ENCODE results near the gene PCSK2. TPM values are rescaled to one million over a fixed set of nuclear protein-coding genes. Genes with fewer than 3 reads are reported as not detected.

Gene PCSK2
- total RNA-seq, 2 experiments from 2014 or later, result not detected

DNA sequence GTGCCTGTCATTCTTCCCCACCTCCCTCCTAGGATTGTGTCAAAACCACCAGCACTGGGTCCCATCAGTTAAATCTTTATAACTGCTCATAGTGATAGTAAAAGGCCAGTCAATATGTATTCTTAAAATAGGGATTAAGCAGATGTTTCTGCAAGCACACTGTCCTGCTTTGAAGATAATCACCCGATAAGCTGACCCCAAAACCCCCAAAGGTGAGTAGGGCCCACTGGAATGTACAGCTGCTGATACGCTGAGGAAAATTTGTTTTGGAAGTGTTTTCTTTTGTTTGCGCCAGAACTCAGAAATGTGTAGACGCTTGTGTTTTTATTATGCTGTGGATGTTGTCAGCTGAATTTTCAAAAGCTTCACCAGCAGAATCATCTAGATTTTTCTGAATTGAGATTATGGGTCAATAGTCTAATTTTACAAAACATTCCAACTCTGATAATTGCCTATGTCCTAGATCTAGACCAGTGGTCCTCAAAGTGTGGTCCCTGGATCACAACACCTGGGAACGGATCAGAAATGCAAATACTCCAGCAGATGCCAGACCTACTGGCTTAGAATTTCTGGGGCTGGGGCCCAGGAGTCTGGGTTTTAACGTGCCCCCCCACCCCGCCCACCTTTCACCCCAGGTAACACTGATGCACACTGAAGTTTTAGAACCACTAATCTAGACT lies 292.9 kb downstream of the PCSK2 start:
- ChIA-PET CTCF (ENCODE audit: unreplicated experiment) (no interaction called here), POLR2A (no interaction called here)
- Histone ChIP-seq H3K9me3 (ENCODE audit: low read length) (no peaks in the 10 kb centered on the region), H3K36me3 (ENCODE audit: insufficient read depth, low read length) (no peaks in the 10 kb centered on the region), H3K79me2 (ENCODE audit: insufficient read depth, low read depth, low read length) (no peaks in the 10 kb centered on the region), H3K4me3 (ENCODE audit: low read depth, low read length, poor library complexity, severe bottlenecking) (no peak overlapping the region), H3K9me2 (ENCODE audit: insufficient read depth, low read length) (no peaks in the 10 kb centered on the region), H4K20me1 (ENCODE audit: insufficient read depth, low read length) (no peaks in the 10 kb centered on the region), H3K27ac (ENCODE audit: low read depth, low read length, poor library complexity, severe bottlenecking) (no peak overlapping the region), H2AFZ (ENCODE audit: low read length) (no peak overlapping the region), H3K4me2 (ENCODE audit: low read length) (no peak overlapping the region), H3K4me1 (ENCODE audit: insufficient read depth, low read length, poor library complexity, severe bottlenecking) (no peaks in the 10 kb centered on the region)
- BruUV-seq (replicated peaks), result no TSS peak
- TF ChIP-seq, protein P1, sequence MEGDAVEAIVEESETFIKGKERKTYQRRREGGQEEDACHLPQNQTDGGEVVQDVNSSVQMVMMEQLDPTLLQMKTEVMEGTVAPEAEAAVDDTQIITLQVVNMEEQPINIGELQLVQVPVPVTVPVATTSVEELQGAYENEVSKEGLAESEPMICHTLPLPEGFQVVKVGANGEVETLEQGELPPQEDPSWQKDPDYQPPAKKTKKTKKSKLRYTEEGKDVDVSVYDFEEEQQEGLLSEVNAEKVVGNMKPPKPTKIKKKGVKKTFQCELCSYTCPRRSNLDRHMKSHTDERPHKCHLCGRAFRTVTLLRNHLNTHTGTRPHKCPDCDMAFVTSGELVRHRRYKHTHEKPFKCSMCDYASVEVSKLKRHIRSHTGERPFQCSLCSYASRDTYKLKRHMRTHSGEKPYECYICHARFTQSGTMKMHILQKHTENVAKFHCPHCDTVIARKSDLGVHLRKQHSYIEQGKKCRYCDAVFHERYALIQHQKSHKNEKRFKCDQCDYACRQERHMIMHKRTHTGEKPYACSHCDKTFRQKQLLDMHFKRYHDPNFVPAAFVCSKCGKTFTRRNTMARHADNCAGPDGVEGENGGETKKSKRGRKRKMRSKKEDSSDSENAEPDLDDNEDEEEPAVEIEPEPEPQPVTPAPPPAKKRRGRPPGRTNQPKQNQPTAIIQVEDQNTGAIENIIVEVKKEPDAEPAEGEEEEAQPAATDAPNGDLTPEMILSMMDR (conservative IDR thresholded peaks at IDR 0.05; ENCODE audit: low read length), result no peak
- TF ChIP-seq EZH2phosphoT487 (IDR thresholded peaks at IDR 0.05; ENCODE audit: borderline replicate concordance, low read depth, low read length), result no peak
- intact Hi-C loops (cut with micrococcal nuclease; ENCODE audit: unreplicated experiment), result no loop called here
- no peak for DNase-seq (ENCODE audit: low spot score)

DNA sequence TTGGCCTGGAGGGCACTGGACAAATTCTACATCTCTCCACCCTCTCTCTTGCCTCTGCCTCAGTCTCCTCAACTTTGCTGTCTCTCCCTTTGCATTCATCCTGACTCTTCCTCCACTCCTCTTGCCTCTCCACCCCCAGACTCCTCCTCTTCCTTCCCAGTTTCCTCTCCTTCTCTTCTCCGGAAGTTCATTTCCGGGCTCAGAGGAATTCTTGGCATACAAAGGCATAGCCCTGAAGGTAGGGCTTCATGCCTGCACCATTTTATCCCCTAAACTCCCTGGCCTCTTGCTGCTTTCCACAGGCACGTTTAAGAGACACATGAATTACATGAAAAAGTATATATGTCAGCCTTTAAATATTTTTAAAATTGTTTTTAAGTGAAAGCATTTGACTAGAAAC lies 293.7 kb downstream of the PCSK2 start:
- DNase-seq (ENCODE audit: low spot score), result no peak
- no peaks in the 10 kb centered on the region for H3K79me2 ChIP-seq (ENCODE audit: insufficient read depth, low read depth, low read length)
- TF ChIP-seq EZH2phosphoT487 (IDR thresholded peaks at IDR 0.05; ENCODE audit: borderline replicate concordance, low read depth, low read length), result no peak
- TF ChIP-seq, protein P1 (conservative IDR thresholded peaks at IDR 0.05; ENCODE audit: low read length), result no peak
- H3K27ac ChIP-seq (ENCODE audit: low read depth, low read length, poor library complexity, severe bottlenecking), result no peak overlapping the region
- ChIA-PET CTCF (ENCODE audit: unreplicated experiment) (no interaction called here), POLR2A (no interaction called here)
- no peaks in the 10 kb centered on the region for H3K36me3 ChIP-seq (ENCODE audit: insufficient read depth, low read length)
- no TSS peak for BruUV-seq (replicated peaks)
- intact Hi-C loops (cut with micrococcal nuclease; ENCODE audit: unreplicated experiment), result no loop called here
- no peaks in the 10 kb centered on the region for H4K20me1 ChIP-seq (ENCODE audit: insufficient read depth, low read length)
- no peaks in the 10 kb centered on the region for H3K4me1 ChIP-seq (ENCODE audit: insufficient read depth, low read length, poor library complexity, severe bottlenecking)
- H3K4me2 ChIP-seq (ENCODE audit: low read length), result no peak overlapping the region
- no peak overlapping the region for H3K4me3 ChIP-seq (ENCODE audit: low read depth, low read length, poor library complexity, severe bottlenecking)
- no peaks in the 10 kb centered on the region for H3K9me2 ChIP-seq (ENCODE audit: insufficient read depth, low read length)
- no peaks in the 10 kb centered on the region for H3K9me3 ChIP-seq (ENCODE audit: low read length)
- no peak overlapping the region for H2AFZ ChIP-seq (ENCODE audit: low read length)

DNA sequence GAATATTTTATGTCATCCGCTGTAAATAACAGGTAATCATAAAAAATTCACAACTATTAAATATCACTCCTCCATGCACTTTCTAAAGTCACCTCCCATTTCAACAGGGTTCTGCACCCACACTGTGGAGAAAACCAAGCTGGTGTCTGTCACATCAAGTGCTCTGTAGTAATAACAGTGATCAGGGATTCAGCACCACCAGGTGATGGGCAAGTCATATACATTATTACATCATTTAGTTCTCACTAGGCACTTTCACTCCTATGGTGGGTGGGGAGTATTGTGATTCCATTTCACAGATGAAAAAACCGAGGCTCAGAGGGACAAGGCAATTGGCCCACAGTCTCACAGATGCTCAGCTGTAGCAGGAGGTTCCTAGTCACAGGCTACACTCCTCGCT lies 295.7 kb downstream of the PCSK2 start:
- ChIA-PET POLR2A (no interaction called here), CTCF (ENCODE audit: unreplicated experiment) (no interaction called here)
- no peaks in the 10 kb centered on the region for H3K36me3 ChIP-seq (ENCODE audit: insufficient read depth, low read length)
- H3K9me2 ChIP-seq (ENCODE audit: insufficient read depth, low read length), result no peaks in the 10 kb centered on the region
- no peak overlapping the region for H2AFZ ChIP-seq (ENCODE audit: low read length)
- TF ChIP-seq EZH2phosphoT487 (IDR thresholded peaks at IDR 0.05; ENCODE audit: borderline replicate concordance, low read depth, low read length), result no peak
- TF ChIP-seq, protein P1 (conservative IDR thresholded peaks at IDR 0.05; ENCODE audit: low read length), result no peak
- no peak overlapping the region for H3K4me2 ChIP-seq (ENCODE audit: low read length)
- no peak for DNase-seq (ENCODE audit: low spot score)
- no TSS peak for BruUV-seq (replicated peaks)
- no peaks in the 10 kb centered on the region for H3K79me2 ChIP-seq (ENCODE audit: insufficient read depth, low read depth, low read length)
- H3K4me3 ChIP-seq (ENCODE audit: low read depth, low read length, poor library complexity, severe bottlenecking), result no peak overlapping the region
- no peaks in the 10 kb centered on the region for H4K20me1 ChIP-seq (ENCODE audit: insufficient read depth, low read length)
- no peaks in the 10 kb centered on the region for H3K4me1 ChIP-seq (ENCODE audit: insufficient read depth, low read length, poor library complexity, severe bottlenecking)
- intact Hi-C loops (cut with micrococcal nuclease; ENCODE audit: unreplicated experiment), result no loop called here
- no peak overlapping the region for H3K27ac ChIP-seq (ENCODE audit: low read depth, low read length, poor library complexity, severe bottlenecking)
- no peaks in the 10 kb centered on the region for H3K9me3 ChIP-seq (ENCODE audit: low read length)
